Skeletal muscle satellite cell (primary cell): ENCODE results near the gene ABHD4.

Source experiments
- H3K27me3 ChIP-seq: 2 replicates; pipeline ENCODE4 v1.7.0; 2013; ENCODE audit warnings: low read length; ENCODE audit not compliant: control insufficient read depth, insufficient read depth
- H3K36me3 ChIP-seq: 2 replicates; pipeline ENCODE4 v1.7.0; 2013; ENCODE audit warnings: mild to moderate bottlenecking, control low read depth, low read length; ENCODE audit not compliant: insufficient read depth
- H3K4me1 ChIP-seq: 2 replicates; pipeline ENCODE4 v1.7.0; 2013; ENCODE audit warnings: low read length; ENCODE audit not compliant: control insufficient read depth, insufficient read depth
- H3K4me2 ChIP-seq: 2 replicates; pipeline ENCODE4 v1.7.0; 2013; ENCODE audit warnings: mild to moderate bottlenecking, low read length
- H3K4me3 ChIP-seq: 2 replicates; pipeline ENCODE4 v1.7.0; 2013; ENCODE audit warnings: low read length
- H3K9ac ChIP-seq: 2 replicates; pipeline ENCODE4 v1.7.0; 2013; ENCODE audit warnings: mild to moderate bottlenecking, low read depth, low read length, moderate library complexity
- H3K9me3 ChIP-seq: replicated peaks from 2 replicates; pipeline ENCODE4 v1.7.0; 2013; ENCODE audit warnings: mild to moderate bottlenecking, control low read depth, low read length

Gene ABHD4

GRCh38 chr14:22656945-22657731 lies 59.0 kb downstream of the ABHD4 start:
- Histone ChIP-seq H3K9me3 (no peaks in the 10 kb centered on the region), H3K4me3 (no peak overlapping the region), H3K9ac (no peak overlapping the region), H3K4me1 (peaks cover 4% of the 10 kb centered on the region), H3K36me3 (no peaks in the 10 kb centered on the region), H3K4me2 (no peak overlapping the region), H3K27me3 (no peaks in the 10 kb centered on the region)

- Histone ChIP-seq H3K4me1 (peaks cover 4% of the 10 kb centered on the region), H3K9ac (no peak overlapping the region)
Observed at GRCh38 chr14:22657861-22658260, 59.8 kb downstream of the ABHD4 start.

GRCh38 chr14:22658946-22659345 lies 60.8 kb downstream of the ABHD4 start:
- Histone ChIP-seq H3K27me3 (no peaks in the 10 kb centered on the region), H3K36me3 (no peaks in the 10 kb centered on the region), H3K9me3 (no peaks in the 10 kb centered on the region), H3K9ac (no peak overlapping the region), H3K4me2 (no peak overlapping the region), H3K4me3 (no peak overlapping the region), H3K4me1 (no peaks in the 10 kb centered on the region)

More at GRCh38 chr14:22657861-22658260, 59.8 kb downstream of the ABHD4 start:
- Histone ChIP-seq H3K4me3 (no peak overlapping the region), H3K9me3 (no peaks in the 10 kb centered on the region), H3K4me2 (no peak overlapping the region), H3K27me3 (no peaks in the 10 kb centered on the region), H3K36me3 (no peaks in the 10 kb centered on the region)

- no peaks in the 10 kb centered on the region for H3K4me1 ChIP-seq
- H3K4me3 ChIP-seq = no peak overlapping the region
- no peak overlapping the region for H3K4me2 ChIP-seq
- H3K9ac ChIP-seq = no peak overlapping the region
- H3K27me3 ChIP-seq = peaks cover 4% of the 10 kb centered on the region
- H3K9me3 ChIP-seq = no peaks in the 10 kb centered on the region
- H3K36me3 ChIP-seq = no peaks in the 10 kb centered on the region
Observed at GRCh38 chr14:22660654-22661053, 62.6 kb downstream of the ABHD4 start.
